Breast epithelium (tissue), 3 donors: ENCODE measurements around the gene BABAM1.

ENCODE experiments used
- CTCF ChIP-seq, 3 donors: fragments of 450-650 bp; IDR thresholded peaks; one replicate each; pipeline ENCODE4 v1.5.1; 2016 to 2017; ENCODE audit warnings: antibody characterized with exemption in 3 of 3, mild to moderate bottlenecking in 3 of 3, moderate library complexity in 3 of 3
- POLR2A ChIP-seq: fragments of 450-650 bp; IDR thresholded peaks from one replicate; pipeline ENCODE4 v1.6.1; 2016; ENCODE audit warnings: antibody characterized with exemption, mild to moderate bottlenecking, moderate library complexity
- POLR2AphosphoS5 ChIP-seq, 3 donors: sonication (generic); formaldehyde crosslinking; IDR thresholded peaks; one replicate each; pipeline ENCODE4 v1.6.1; 2017; ENCODE audit warnings: antibody characterized with exemption in 3 of 3

GRCh38 chr19:17314007-17314593 lies 46.9 kb downstream of the BABAM1 start:
- TF ChIP-seq CTCF (IDR thresholded peaks at IDR 0.05), result no peak
- no peak for TF ChIP-seq POLR2AphosphoS5 (IDR thresholded peaks at IDR 0.05)
- no peak for TF ChIP-seq POLR2A
